OCI-LY3 (cell line): ENCODE results near the gene LASP1.

Experiments used
- H2AFZ ChIP-seq: fragments of 200-600, 300-600 bp; shearing (Covaris generic); 2 replicates; pipeline ENCODE4 v1.6.0; 2014; ENCODE audit warnings: antibody characterized with exemption, low read depth, low read length
- H3K27ac ChIP-seq: fragments of 200-600, 300-600 bp; sonication (generic); 2 replicates; pipeline ENCODE4 v1.5.1; 2014; ENCODE audit warnings: mild to moderate bottlenecking, low read length, moderate library complexity, mixed read lengths
- H3K27me3 ChIP-seq: fragments of 200-600, 300-600 bp; sonication (generic); 2 replicates; pipeline ENCODE4 v1.6.1; 2014; ENCODE audit warnings: low read depth, low read length, mixed read lengths
- H3K36me3 ChIP-seq: fragments of 200-600, 300-600 bp; sonication (generic); replicated peaks from 2 replicates; pipeline ENCODE3; 2014; ENCODE audit warnings: low read depth, low read length, mixed read lengths
- H3K4me1 ChIP-seq: fragments of 300-600, 200-600 bp; sonication (generic); 2 replicates; pipeline ENCODE4 v1.6.1; 2014; ENCODE audit warnings: low read length, mixed read lengths
- H3K4me2 ChIP-seq: fragments of 200-600, 300-600 bp; sonication (generic); 2 replicates; pipeline ENCODE4 v1.6.1; 2014; ENCODE audit warnings: low read length, mixed read lengths
- H3K4me3 ChIP-seq: fragments of 300-600, 200-600 bp; sonication (generic); 2 replicates; pipeline ENCODE4 v1.5.1; 2014; ENCODE audit warnings: antibody characterized with exemption, mild to moderate bottlenecking, low read length, moderate library complexity
- H3K79me2 ChIP-seq: fragments of 300-600, 200-600 bp; shearing (Covaris generic); 2 replicates; pipeline ENCODE4 v1.6.1; 2014; ENCODE audit warnings: mild to moderate bottlenecking, low read length, mixed read lengths
- H3K9ac ChIP-seq: fragments of 300-600, 200-600 bp; shearing (Covaris generic); 2 replicates; pipeline ENCODE4 v1.6.0; 2014; ENCODE audit warnings: mild to moderate bottlenecking, low read length, moderate library complexity
- H3K9me3 ChIP-seq: fragments of 200-600, 300-600 bp; shearing (Covaris generic); 2 replicates; pipeline ENCODE4 v1.6.1; 2014; ENCODE audit warnings: low read length, mixed read lengths; ENCODE audit not compliant: insufficient read depth
- H4K20me1 ChIP-seq: fragments of 200-600, 300-600 bp; sonication (generic); 2 replicates; pipeline ENCODE4 v1.6.1; 2016; ENCODE audit warnings: low read length, mixed read lengths; ENCODE audit not compliant: insufficient read depth
- EZH2phosphoT487 ChIP-seq: fragments of 200-600 bp; shearing (Covaris generic); IDR thresholded peaks from 2 replicates; pipeline ENCODE4 v1.6.1; 2018; ENCODE audit warnings: antibody characterized with exemption, mixed run types, low read depth
- TF ChIP-seq, protein P1 (sequence below): fragments of 200-600, 300-600 bp; sonication (generic); IDR thresholded peaks from 2 replicates; pipeline ENCODE4 v1.5.1; 2014; ENCODE audit warnings: antibody characterized with exemption, low read length, low read depth

LASP1 gene

DNA sequence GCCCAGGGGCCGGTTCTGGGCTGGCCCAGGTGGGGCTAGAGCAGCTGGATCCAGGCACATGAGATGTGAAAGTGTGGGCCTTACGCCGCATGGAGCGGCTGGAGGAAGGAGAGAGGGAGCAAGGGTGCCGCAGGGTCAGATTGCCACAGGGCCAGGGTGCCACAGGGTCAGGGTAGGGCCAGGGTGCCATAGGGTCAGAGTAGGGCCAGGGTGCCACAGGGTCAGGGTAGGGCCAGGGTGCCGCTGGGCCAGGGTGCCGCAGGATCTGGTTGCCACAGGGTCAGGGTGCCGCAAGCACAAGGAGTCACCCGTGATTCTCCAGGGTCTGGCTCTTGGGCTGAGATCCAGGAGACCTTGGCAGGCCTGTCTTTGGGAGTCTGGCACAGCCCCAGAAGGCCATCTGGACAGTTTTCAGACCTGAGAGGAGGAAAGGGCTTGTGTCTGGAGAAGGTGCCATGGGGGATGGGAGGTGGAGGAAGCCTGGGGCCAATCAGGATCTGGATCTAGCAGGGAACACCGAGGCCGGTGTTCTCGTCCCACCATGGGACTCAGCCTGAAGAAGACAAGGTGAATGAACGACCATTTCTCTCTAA is 42.5 kb downstream of the LASP1 start:
- H4K20me1 ChIP-seq: no peaks in the 10 kb centered on the region
- H3K27me3 ChIP-seq: no peaks in the 10 kb centered on the region
- H2AFZ ChIP-seq: no peak overlapping the region
- TF ChIP-seq EZH2phosphoT487: no peak
- TF ChIP-seq, protein P1, sequence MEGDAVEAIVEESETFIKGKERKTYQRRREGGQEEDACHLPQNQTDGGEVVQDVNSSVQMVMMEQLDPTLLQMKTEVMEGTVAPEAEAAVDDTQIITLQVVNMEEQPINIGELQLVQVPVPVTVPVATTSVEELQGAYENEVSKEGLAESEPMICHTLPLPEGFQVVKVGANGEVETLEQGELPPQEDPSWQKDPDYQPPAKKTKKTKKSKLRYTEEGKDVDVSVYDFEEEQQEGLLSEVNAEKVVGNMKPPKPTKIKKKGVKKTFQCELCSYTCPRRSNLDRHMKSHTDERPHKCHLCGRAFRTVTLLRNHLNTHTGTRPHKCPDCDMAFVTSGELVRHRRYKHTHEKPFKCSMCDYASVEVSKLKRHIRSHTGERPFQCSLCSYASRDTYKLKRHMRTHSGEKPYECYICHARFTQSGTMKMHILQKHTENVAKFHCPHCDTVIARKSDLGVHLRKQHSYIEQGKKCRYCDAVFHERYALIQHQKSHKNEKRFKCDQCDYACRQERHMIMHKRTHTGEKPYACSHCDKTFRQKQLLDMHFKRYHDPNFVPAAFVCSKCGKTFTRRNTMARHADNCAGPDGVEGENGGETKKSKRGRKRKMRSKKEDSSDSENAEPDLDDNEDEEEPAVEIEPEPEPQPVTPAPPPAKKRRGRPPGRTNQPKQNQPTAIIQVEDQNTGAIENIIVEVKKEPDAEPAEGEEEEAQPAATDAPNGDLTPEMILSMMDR: no peak
- H3K9ac ChIP-seq: no peak overlapping the region
- H3K4me3 ChIP-seq: no peak overlapping the region
- peaks cover 12% of the 10 kb centered on the region for H3K36me3 ChIP-seq
- H3K4me2 ChIP-seq: no peak overlapping the region
- peaks cover 5% of the 10 kb centered on the region; the same call in 1 of the 2 replicates for H3K4me1 ChIP-seq
- H3K9me3 ChIP-seq: no peaks in the 10 kb centered on the region
- no peak overlapping the region for H3K27ac ChIP-seq
- no peaks in the 10 kb centered on the region for H3K79me2 ChIP-seq

DNA sequence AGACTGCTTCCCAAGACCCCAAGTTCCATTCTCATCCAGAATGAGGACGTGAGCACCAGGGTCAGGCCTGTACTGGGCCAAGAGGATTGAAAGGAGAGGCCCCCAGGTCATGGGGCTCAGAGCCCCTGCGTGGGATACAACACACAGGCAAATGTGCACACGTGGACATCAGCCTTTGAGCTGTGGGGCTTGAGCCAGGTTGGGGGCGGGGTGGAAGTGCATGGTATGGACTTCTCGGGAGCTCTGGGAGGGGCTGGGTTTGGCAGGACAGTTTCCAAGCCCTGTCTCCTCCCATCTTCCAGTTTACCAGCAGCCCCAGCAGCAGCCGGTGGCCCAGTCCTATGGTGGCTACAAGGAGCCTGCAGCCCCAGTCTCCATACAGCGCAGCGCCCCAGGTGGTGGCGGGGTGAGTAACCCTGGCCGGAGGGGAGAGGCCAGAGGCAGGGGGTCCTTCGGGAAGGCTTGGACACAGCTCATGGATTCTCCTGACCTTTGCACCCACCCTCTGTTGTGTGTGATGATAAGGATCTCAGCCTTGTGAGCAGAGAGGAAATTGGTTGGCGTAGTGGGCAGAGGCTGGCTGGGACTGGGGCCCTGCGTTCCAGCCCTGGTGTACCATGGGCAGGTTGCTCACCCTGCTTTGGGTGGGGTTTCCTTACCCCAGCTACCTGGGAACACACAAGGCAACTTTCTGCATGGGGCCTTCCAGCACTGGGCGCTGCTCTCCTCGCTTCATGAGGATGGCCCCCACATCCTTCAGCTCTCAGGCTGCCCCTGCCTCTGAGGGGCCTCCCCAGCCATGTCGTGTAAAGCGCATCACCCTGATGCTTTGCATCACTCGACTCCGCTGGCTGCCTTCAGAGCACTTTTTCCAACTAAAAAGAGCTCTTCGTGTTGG is 45.1 kb downstream of the LASP1 start:
- no peaks in the 10 kb centered on the region for H3K9me3 ChIP-seq
- H3K27me3 ChIP-seq: no peaks in the 10 kb centered on the region
- no peak overlapping the region for H3K27ac ChIP-seq
- H3K4me1 ChIP-seq: no peaks in the 10 kb centered on the region
- TF ChIP-seq EZH2phosphoT487: no peak
- TF ChIP-seq, protein P1: no peak
- H3K4me2 ChIP-seq: no peak overlapping the region
- no peaks in the 10 kb centered on the region for H4K20me1 ChIP-seq
- H3K79me2 ChIP-seq: no peaks in the 10 kb centered on the region
- H2AFZ ChIP-seq: no peak overlapping the region
- peaks cover 25% of the 10 kb centered on the region for H3K36me3 ChIP-seq
- H3K4me3 ChIP-seq: no peak overlapping the region
- H3K9ac ChIP-seq: no peak overlapping the region

DNA sequence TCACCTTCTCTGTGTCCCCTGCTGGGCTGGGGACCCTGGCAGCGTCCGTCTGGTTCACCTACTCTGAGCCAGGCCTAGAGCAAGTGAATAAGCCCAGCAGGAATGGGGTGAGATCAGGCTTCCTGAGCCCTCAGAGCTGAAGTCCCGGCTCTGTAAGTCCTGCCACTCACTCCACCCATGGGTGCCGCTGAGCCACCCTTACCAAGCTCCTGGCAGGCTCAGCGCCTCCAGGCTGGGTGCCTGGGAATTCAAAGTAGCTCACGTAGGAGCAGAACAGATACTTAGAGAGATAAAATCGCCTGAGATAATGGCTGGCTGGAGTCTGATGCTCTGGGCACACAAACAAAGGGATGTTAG is 45.8 kb downstream of the LASP1 start:
- Histone ChIP-seq H3K4me1 (no peaks in the 10 kb centered on the region), H3K27me3 (no peaks in the 10 kb centered on the region), H4K20me1 (no peaks in the 10 kb centered on the region), H2AFZ (no peak overlapping the region), H3K36me3 (peaks cover 25% of the 10 kb centered on the region), H3K4me2 (no peak overlapping the region), H3K27ac (no peak overlapping the region), H3K9me3 (no peaks in the 10 kb centered on the region), H3K4me3 (no peak overlapping the region), H3K79me2 (no peaks in the 10 kb centered on the region), H3K9ac (no peak overlapping the region)
- TF ChIP-seq, protein P1: no peak
- TF ChIP-seq EZH2phosphoT487: no peak

DNA sequence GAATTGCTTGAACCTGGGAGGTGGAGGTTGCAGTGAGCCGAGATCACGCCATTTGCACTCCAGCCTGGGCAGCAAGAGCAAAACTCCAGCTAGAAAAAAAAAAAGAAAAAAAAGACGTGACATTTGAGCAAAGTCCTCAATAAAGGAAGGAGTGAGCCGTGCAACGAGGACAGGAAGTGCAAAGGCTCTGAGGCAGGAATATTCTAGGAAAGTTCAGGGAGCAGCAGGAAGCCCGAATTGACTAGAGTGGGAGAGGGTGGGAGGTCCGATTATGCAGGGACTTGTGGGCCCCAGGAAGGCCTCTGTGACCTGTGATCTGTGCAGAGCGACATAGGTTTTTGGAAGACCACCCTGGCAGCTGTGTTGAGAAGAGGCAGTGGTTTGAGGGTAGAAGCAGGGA is 46.9 kb downstream of the LASP1 start:
- Histone ChIP-seq H3K4me3 (no peak overlapping the region), H3K27ac (no peak overlapping the region), H3K36me3 (peaks cover 25% of the 10 kb centered on the region), H3K4me1 (no peaks in the 10 kb centered on the region), H3K9me3 (no peaks in the 10 kb centered on the region), H2AFZ (no peak overlapping the region), H4K20me1 (no peaks in the 10 kb centered on the region), H3K79me2 (no peaks in the 10 kb centered on the region), H3K9ac (no peak overlapping the region), H3K4me2 (no peak overlapping the region), H3K27me3 (no peaks in the 10 kb centered on the region)
- TF ChIP-seq, protein P1: no peak
- TF ChIP-seq EZH2phosphoT487: no peak
